ENCODE measurements around the gene MYT1. TPM values are rescaled to one million over a fixed set of nuclear protein-coding genes. Genes with fewer than 3 reads are reported as not detected.
"Not testable (repeated sequence)": the region's sequence is repeated elsewhere in the genome, so short reads cannot be mapped to it uniquely, and the experiment has no call there.

Gene MYT1
- total RNA-seq, 1 experiment from 2014 or later: 0.22 TPM

DNA sequence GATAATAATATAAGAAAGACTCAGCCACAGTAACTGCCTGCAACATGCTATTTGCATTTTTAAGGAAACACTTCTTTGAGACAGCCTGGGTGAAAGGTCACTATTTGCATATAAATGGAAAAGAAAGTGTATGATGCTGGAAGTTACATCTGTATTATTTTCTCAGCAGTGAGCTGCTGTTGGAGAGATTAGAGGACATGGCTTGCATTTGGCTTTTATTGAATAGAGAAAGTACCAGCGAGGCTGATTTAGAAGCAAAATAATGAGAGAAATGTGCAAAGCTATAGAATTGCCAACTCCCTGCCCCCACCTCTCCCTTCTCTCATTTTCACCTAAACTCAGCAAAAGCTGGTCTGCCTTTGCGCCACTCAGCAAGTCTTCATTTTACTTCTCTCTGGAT lies 12.7 kb downstream of the MYT1 start:
- Histone ChIP-seq H3K36me3 (ENCODE audit: low read depth, low read length) (no peaks in the 10 kb centered on the region), H3K9me3 (ENCODE audit: low read length) (no peaks in the 10 kb centered on the region), H4K20me1 (ENCODE audit: low read length) (no peaks in the 10 kb centered on the region), H2AFZ (ENCODE audit: low read length) (no peak overlapping the region), H3K4me1 (ENCODE audit: insufficient read depth, low read length) (no peaks in the 10 kb centered on the region), H3K9ac (ENCODE audit: low read length) (no peak overlapping the region), H3K4me3 (ENCODE audit: low read length) (no peak overlapping the region), H3K27ac (ENCODE audit: low read length) (no peak overlapping the region), H3K4me2 (ENCODE audit: low read length) (no peak overlapping the region), H3F3A (ENCODE audit: low read length, unreplicated experiment) (no peaks in the 10 kb centered on the region), H3K9me2 (replicated peaks; ENCODE audit: low read length) (no peaks in the 10 kb centered on the region), H3K79me2 (ENCODE audit: low read length) (no peaks in the 10 kb centered on the region), H3K27me3 (ENCODE audit: low read length) (peaks cover 5% of the 10 kb centered on the region)
- CTCF ChIA-PET: no interaction called here
- TF ChIP-seq EZH2phosphoT487 (IDR thresholded peaks at IDR 0.05; ENCODE audit: borderline replicate concordance, low read length) (no peak), CTCF (conservative IDR thresholded peaks at IDR 0.05; ENCODE audit: low read depth, low read length) (no peak), EZH2 (IDR thresholded peaks at IDR 0.05; ENCODE audit: low read length, unreplicated experiment) (no peak)
- DNase-seq (no peak), ATAC-seq (no peak)
- POLR2A ChIA-PET (ENCODE audit: unreplicated experiment): no interaction called here
- no TSS peak for BruUV-seq (replicated peaks)
- intact Hi-C loops (cut with micrococcal nuclease): no loop called here

DNA sequence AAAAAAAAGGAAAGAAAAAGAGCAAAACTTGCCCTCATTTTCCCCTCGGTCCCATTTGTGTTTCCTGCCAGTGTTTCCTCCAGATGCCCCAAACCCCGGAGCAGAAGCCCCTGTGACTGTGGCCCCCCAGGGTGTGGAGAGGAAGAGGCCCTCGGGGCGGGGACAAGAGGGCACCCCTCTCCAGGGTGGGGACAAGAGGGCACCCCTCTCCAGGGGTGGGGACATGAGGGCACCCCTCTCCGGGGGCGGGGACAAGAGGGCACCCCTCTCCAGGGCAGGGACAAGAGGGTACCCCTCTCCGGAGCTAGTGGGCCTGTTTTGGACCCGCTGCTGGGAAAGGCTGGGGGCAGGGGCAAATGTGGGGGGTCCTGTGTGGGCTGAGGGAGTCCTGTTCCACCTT lies 13.1 kb downstream of the MYT1 start:
- Histone ChIP-seq H3K4me1 (ENCODE audit: insufficient read depth, low read length) (no peaks in the 10 kb centered on the region), H3K27me3 (ENCODE audit: low read length) (peaks cover 9% of the 10 kb centered on the region), H3K4me3 (ENCODE audit: low read length) (no peak overlapping the region), H3K27ac (ENCODE audit: low read length) (no peak overlapping the region), H3F3A (ENCODE audit: low read length, unreplicated experiment) (no peaks in the 10 kb centered on the region), H3K9me2 (replicated peaks; ENCODE audit: low read length) (no peaks in the 10 kb centered on the region), H4K20me1 (ENCODE audit: low read length) (no peaks in the 10 kb centered on the region), H3K9ac (ENCODE audit: low read length) (no peak overlapping the region), H3K79me2 (ENCODE audit: low read length) (no peaks in the 10 kb centered on the region), H2AFZ (ENCODE audit: low read length) (no peak overlapping the region), H3K9me3 (ENCODE audit: low read length) (no peaks in the 10 kb centered on the region), H3K36me3 (ENCODE audit: low read depth, low read length) (no peaks in the 10 kb centered on the region), H3K4me2 (ENCODE audit: low read length) (no peak overlapping the region)
- no TSS peak for BruUV-seq (replicated peaks)
- DNase-seq (no peak), ATAC-seq (no peak)
- CTCF ChIA-PET: no interaction called here
- intact Hi-C loops (cut with micrococcal nuclease): no loop called here
- TF ChIP-seq CTCF (conservative IDR thresholded peaks at IDR 0.05; ENCODE audit: low read depth, low read length) (no peak), EZH2 (IDR thresholded peaks at IDR 0.05; ENCODE audit: low read length, unreplicated experiment) (no peak), EZH2phosphoT487 (IDR thresholded peaks at IDR 0.05; ENCODE audit: borderline replicate concordance, low read length) (no peak)
- POLR2A ChIA-PET (ENCODE audit: unreplicated experiment): no interaction called here

GRCh38 chr20:64177787-64178186 lies 13.5 kb downstream of the MYT1 start:
- Histone ChIP-seq H3K4me3 (ENCODE audit: low read length) (no peak overlapping the region), H3K27ac (ENCODE audit: low read length) (no peak overlapping the region), H3K79me2 (ENCODE audit: low read length) (no peaks in the 10 kb centered on the region), H2AFZ (ENCODE audit: low read length) (no peak overlapping the region), H3F3A (ENCODE audit: low read length, unreplicated experiment) (no peaks in the 10 kb centered on the region), H3K9me3 (ENCODE audit: low read length) (no peaks in the 10 kb centered on the region), H3K27me3 (ENCODE audit: low read length) (peaks cover 13% of the 10 kb centered on the region), H3K4me2 (ENCODE audit: low read length) (no peak overlapping the region), H3K36me3 (ENCODE audit: low read depth, low read length) (no peaks in the 10 kb centered on the region), H3K4me1 (ENCODE audit: insufficient read depth, low read length) (no peaks in the 10 kb centered on the region), H3K9ac (ENCODE audit: low read length) (no peak overlapping the region), H3K9me2 (replicated peaks; ENCODE audit: low read length) (no peaks in the 10 kb centered on the region), H4K20me1 (ENCODE audit: low read length) (no peaks in the 10 kb centered on the region)
- no peak for DNase-seq
- TF ChIP-seq EZH2 (IDR thresholded peaks at IDR 0.05; ENCODE audit: low read length, unreplicated experiment) (no peak), EZH2phosphoT487 (IDR thresholded peaks at IDR 0.05; ENCODE audit: borderline replicate concordance, low read length) (no peak), CTCF (conservative IDR thresholded peaks at IDR 0.05; ENCODE audit: low read depth, low read length) (no peak)
- POLR2A ChIA-PET (ENCODE audit: unreplicated experiment): no interaction called here
- ATAC-seq: no peak
- intact Hi-C loops (cut with micrococcal nuclease): no loop called here
- CTCF ChIA-PET: no interaction called here
- no TSS peak for BruUV-seq (replicated peaks)

GRCh38 chr20:64178925-64179324 lies 14.7 kb downstream of the MYT1 start:
- H3K27ac ChIP-seq (ENCODE audit: low read length); H3K4me3 ChIP-seq (ENCODE audit: low read length); H3K4me1 ChIP-seq (ENCODE audit: insufficient read depth, low read length); H3K9me2 ChIP-seq (replicated peaks; ENCODE audit: low read length); H2AFZ ChIP-seq (ENCODE audit: low read length); H3K4me2 ChIP-seq (ENCODE audit: low read length); BruUV-seq (replicated peaks); ATAC-seq; H3K9ac ChIP-seq (ENCODE audit: low read length); intact Hi-C loops (cut with micrococcal nuclease); DNase-seq; H3K79me2 ChIP-seq (ENCODE audit: low read length); POLR2A ChIA-PET (ENCODE audit: unreplicated experiment); H3K9me3 ChIP-seq (ENCODE audit: low read length); CTCF ChIA-PET; H3K36me3 ChIP-seq (ENCODE audit: low read depth, low read length); H4K20me1 ChIP-seq (ENCODE audit: low read length); H3F3A ChIP-seq (ENCODE audit: low read length, unreplicated experiment): not testable (repeated sequence)
- peaks cover 25% of the 10 kb centered on the region for H3K27me3 ChIP-seq (ENCODE audit: low read length)

All from PC-3 (cell line).